B cell (primary cell): ENCODE measurements around the gene MICAL3. TPM values are rescaled to one million over a fixed set of nuclear protein-coding genes. Genes with fewer than 3 reads are reported as not detected.

Source experiments
- ATAC-seq: fragments of 200-7000 bp; cut with Tn5 transposase; one replicate; pipeline ENCODE4 v1.10.0; 2021; ENCODE audit warnings: low read depth, mild to moderate bottlenecking, moderate number of reproducible peaks, moderate library complexity
- CTCF ChIA-PET: fragments of 350-600 bp; sonication (Branson Sonifier 250); formaldehyde crosslinking; loops from one replicate; lab custom pipeline; 2021; ENCODE audit warnings: antibody characterized with exemption, inconsistent platforms; lab: Charles Lee
- POLR2A ChIA-PET: fragments of 350-600 bp; sonication (Branson Sonifier 250); formaldehyde crosslinking; loops from one replicate; lab custom pipeline; 2021; ENCODE audit warnings: antibody characterized with exemption; lab: Charles Lee
- DNase-seq: peaks from one replicate; pipeline ENCODE4 v3.0.0; 2013
- H2AFZ ChIP-seq: 2 replicates; pipeline ENCODE4 v1.6.1; 2012; ENCODE audit warnings: mild to moderate bottlenecking, low read depth, low read length; ENCODE audit not compliant: insufficient read depth, poor library complexity, severe bottlenecking
- H3K27ac ChIP-seq, 2 donors: 1 replicate in 1 of 2; 2 replicates in 1 of 2; pipeline ENCODE4 v1.5.1; 2012 to 2013; ENCODE audit warnings: low read length in 2 of 2, mild to moderate bottlenecking in 2 of 2, moderate library complexity in 1 of 2
- H3K27me3 ChIP-seq, 4 experiments: fragments of 200-600 bp in 1 of 4; sonication (generic) in 1 of 4; replicated peaks in 1 of 4; 1 replicate in 2 of 4; 2 replicates in 2 of 4; pipeline versions ENCODE4 v1.6.1 to v1.7.0; 2013 to 2016; ENCODE audit warnings: low read length in 3 of 4, mild to moderate bottlenecking in 2 of 4, mixed read lengths in 1 of 4, moderate library complexity in 1 of 4; ENCODE audit not compliant: insufficient read depth in 4 of 4, control insufficient read depth in 3 of 4; ENCODE audit errors: control extremely low read depth in 1 of 4
- H3K36me3 ChIP-seq, 2 experiments: replicated peaks in 1 of 2; 1 replicate in 1 of 2; 2 replicates in 1 of 2; pipeline versions ENCODE4 v1.6.1 to v1.7.1; 2013; ENCODE audit warnings: low read length in 1 of 2; ENCODE audit not compliant: insufficient read depth in 2 of 2, control insufficient read depth in 1 of 2; ENCODE audit errors: control extremely low read depth in 1 of 2, extremely low read depth in 1 of 2
- H3K4me1 ChIP-seq, 2 donors: fragments of 200-600 bp in 1 of 2; sonication (generic) in 1 of 2; 1 replicate in 1 of 2; 2 replicates in 1 of 2; pipeline versions ENCODE4 v1.5.1 to v1.6.1; 2013 to 2017; ENCODE audit warnings: low read length in 2 of 2; ENCODE audit not compliant: control insufficient read depth in 2 of 2, insufficient read depth in 2 of 2
- H3K4me2 ChIP-seq: replicated peaks from 2 replicates; pipeline ENCODE3; 2012; ENCODE audit warnings: mild to moderate bottlenecking, low read depth, low read length; ENCODE audit not compliant: poor library complexity, severe bottlenecking
- H3K4me3 ChIP-seq, 5 experiments: fragments of 200-600 bp in 1 of 5; sonication (generic) in 1 of 5; 1 replicate in 3 of 5; 2 replicates in 2 of 5; pipeline versions ENCODE4 v1.5.1 to v1.7.0; 2011 to 2016; ENCODE audit warnings: low read length in 4 of 5, mild to moderate bottlenecking in 4 of 5, low read depth in 2 of 5, control low read depth in 1 of 5, moderate library complexity in 1 of 5; ENCODE audit not compliant: insufficient read depth in 1 of 5; ENCODE audit errors: control extremely low read depth in 1 of 5, extremely low read depth in 1 of 5
- H3K79me2 ChIP-seq: fragments of 200-600 bp; sonication (generic); one replicate; pipeline ENCODE4 v1.6.0; 2016; ENCODE audit warnings: low read length; ENCODE audit not compliant: control insufficient read depth, insufficient read depth
- H3K9ac ChIP-seq: fragments of 200-600 bp; sonication (generic); 2 replicates; pipeline ENCODE4 v1.6.1; 2017; ENCODE audit warnings: mild to moderate bottlenecking, low read length, moderate library complexity
- H3K9me3 ChIP-seq, 3 donors: one replicate each; pipeline versions ENCODE4 v1.6.1 to v1.7.1; 2013; ENCODE audit warnings: low read length in 2 of 3; ENCODE audit not compliant: control insufficient read depth in 2 of 3, insufficient read depth in 1 of 3; ENCODE audit errors: control extremely low read depth in 1 of 3
- H4K20me1 ChIP-seq: 2 replicates; pipeline ENCODE4 v1.6.0; 2012; ENCODE audit warnings: mild to moderate bottlenecking, low read length; ENCODE audit not compliant: insufficient read depth, control insufficient read depth, poor library complexity, severe bottlenecking
- H3K27ac Mint-ChIP-seq: one replicate; pipeline ENCODE4 v1.8.0; 2021; ENCODE audit warnings: mixed read lengths
- H3K27me3 Mint-ChIP-seq: one replicate; pipeline ENCODE4 v1.8.0; 2021; ENCODE audit warnings: mixed read lengths
- H3K4me1 Mint-ChIP-seq: one replicate; pipeline ENCODE4 v1.8.0; 2021; ENCODE audit warnings: mixed read lengths
- H3K4me3 Mint-ChIP-seq: one replicate; pipeline ENCODE4 v1.8.0; 2021; ENCODE audit warnings: mixed read lengths
- H3K9me3 Mint-ChIP-seq: one replicate; pipeline ENCODE4 v1.8.0; 2022; ENCODE audit warnings: mixed read lengths; ENCODE audit not compliant: insufficient read depth
- CTCF ChIP-seq: fragments of 200-600 bp; IDR thresholded peaks from one replicate; pipeline ENCODE4 v1.8.0; 2022; ENCODE audit warnings: antibody characterized with exemption, mild to moderate bottlenecking
- EZH2 ChIP-seq: IDR thresholded peaks from 2 replicates; pipeline ENCODE4 v1.6.1; 2012; ENCODE audit warnings: borderline replicate concordance, low read depth, mild to moderate bottlenecking, moderate library complexity, low read length; ENCODE audit not compliant: insufficient read depth, poor library complexity, severe bottlenecking
- WGBS: methylation state at CpG from one replicate; pipeline ENCODE4 v1.1.5; 2013; ENCODE audit warnings: missing lambda C conversion rate; ENCODE audit not compliant: insufficient coverage; 5-methylcytosine and 5-hydroxymethylcytosine counted together
- intact Hi-C: fragments of 100-400 bp; cut with micrococcal nuclease; formaldehyde crosslinking; loops from one replicate; pipeline ENCODE4 v1.10.0; 2022
- polyA plus RNA-seq: library from polyadenylated mRNA; depleted of rRNA; stranded (reverse); fragments of >200 nt; gene quantifications from 2 replicates; pipeline ENCODE4 v1.2.3, GENCODE V29; 2012
- total RNA-seq, 2 donors: library from RNA; stranded (reverse); fragments of 120-200 nt in 1 of 2; gene quantifications; 1 replicate in 1 of 2; 2 replicates in 1 of 2; pipeline versions ENCODE4 v1.2.3 to v1.2.4, GENCODE V29; 2013 to 2022

The MICAL3 gene
- total and polyA plus RNA-seq, 2 donors (not counting 1 experiment from before 2014, with no cell fraction given): 50.5 to 253 TPM

DNA sequence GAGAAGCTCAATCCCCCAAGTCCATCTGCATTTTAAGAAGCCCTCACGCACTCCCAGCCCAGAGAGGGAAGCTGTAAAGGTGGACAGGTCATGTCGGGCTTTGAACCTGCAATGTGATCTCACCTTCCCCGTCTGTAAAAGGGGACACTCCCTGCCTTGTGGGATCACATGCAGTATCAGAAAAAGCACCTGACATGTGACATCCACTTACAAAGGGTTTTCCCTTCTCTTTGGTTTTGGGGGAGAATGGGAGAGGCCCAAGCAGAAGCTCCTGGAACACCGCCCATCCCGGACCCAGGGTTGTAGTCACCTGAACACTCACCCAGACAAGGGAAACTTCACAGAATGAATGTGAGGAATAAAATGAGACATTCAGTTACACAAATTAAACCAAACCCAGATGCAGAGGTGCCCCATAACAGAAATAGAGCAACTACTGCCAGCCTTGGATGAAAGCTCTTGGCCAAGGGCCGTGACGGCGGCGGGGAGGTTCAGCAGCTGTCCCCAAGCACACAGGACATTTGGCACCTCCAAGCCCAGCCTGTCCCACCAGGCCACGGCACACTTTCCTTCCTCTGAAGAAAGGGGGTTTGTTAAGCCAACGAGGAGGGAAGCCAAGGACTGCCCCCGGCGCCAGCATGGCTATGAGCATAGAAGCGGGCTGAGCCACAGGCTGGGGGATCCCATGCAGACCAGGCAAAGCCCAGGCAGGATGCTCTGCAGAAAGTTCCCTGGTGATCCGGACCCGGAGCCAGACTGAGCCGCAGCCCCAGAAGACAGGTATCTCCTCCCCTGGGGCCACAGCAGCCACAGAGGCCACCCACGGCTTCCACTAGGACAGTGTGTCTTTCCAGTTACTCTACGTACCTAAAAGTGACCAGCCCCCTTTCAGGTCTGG lies 253.9 kb downstream of the MICAL3 start:
- CTCF ChIA-PET: interaction anchor here (1.3 to 6.6 kb wide), 2 partner anchors 15 to 306 kb away, joined by 4 to 73 read pairs; no protein-coding TSS in a partner anchor

More for the DNA sequence above, 253.9 kb downstream of the MICAL3 start:
- H3K27ac Mint-ChIP-seq: peak overlapping the region; percentile 93
- DNase-seq: no peak
- H3K79me2 ChIP-seq: peaks cover 61% of the 10 kb centered on the region
- H3K27ac ChIP-seq: peak overlapping the region in 1 of 2 donors; percentile 39
- no peak overlapping the region for H2AFZ ChIP-seq
- H3K27me3 ChIP-seq: no peaks in the 10 kb centered on the region
- no peak for ATAC-seq
- peaks cover 19% of the 10 kb centered on the region for H4K20me1 ChIP-seq
- no peak overlapping the region for H3K4me3 ChIP-seq
- H3K9ac ChIP-seq: no peak overlapping the region
- no peak for TF ChIP-seq CTCF
- TF ChIP-seq EZH2: no peak
- no peak overlapping the region for H3K4me3 Mint-ChIP-seq
- H3K4me1 ChIP-seq: peaks cover 50 to 68% of the 10 kb centered on the region in 2 donors
- intact Hi-C loops: loop anchor here (5.0 kb wide), 1 partner anchor 232 kb away; no protein-coding TSS in a partner anchor
- H3K9me3 Mint-ChIP-seq: no peaks in the 10 kb centered on the region
- POLR2A ChIA-PET: interaction anchor here (3.9 kb wide), 1 partner anchor 16 kb away, joined by 14 read pairs; no protein-coding TSS in a partner anchor
- WGBS: 93% methylated on average over 13 of the region's 19 CpGs
- peak overlapping the region; percentile 17 for H3K4me2 ChIP-seq
- no peaks in the 10 kb centered on the region for H3K27me3 Mint-ChIP-seq
- peaks cover 0 to 3% of the 10 kb centered on the region in 2 experiments for H3K36me3 ChIP-seq
- no peaks in the 10 kb centered on the region for H3K9me3 ChIP-seq
- H3K4me1 Mint-ChIP-seq: peaks cover 56% of the 10 kb centered on the region
